Measurements from ENCODE around the gene BPIFB6.

Gene BPIFB6, protein sequence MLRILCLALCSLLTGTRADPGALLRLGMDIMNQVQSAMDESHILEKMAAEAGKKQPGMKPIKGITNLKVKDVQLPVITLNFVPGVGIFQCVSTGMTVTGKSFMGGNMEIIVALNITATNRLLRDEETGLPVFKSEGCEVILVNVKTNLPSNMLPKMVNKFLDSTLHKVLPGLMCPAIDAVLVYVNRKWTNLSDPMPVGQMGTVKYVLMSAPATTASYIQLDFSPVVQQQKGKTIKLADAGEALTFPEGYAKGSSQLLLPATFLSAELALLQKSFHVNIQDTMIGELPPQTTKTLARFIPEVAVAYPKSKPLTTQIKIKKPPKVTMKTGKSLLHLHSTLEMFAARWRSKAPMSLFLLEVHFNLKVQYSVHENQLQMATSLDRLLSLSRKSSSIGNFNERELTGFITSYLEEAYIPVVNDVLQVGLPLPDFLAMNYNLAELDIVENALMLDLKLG

DNA sequence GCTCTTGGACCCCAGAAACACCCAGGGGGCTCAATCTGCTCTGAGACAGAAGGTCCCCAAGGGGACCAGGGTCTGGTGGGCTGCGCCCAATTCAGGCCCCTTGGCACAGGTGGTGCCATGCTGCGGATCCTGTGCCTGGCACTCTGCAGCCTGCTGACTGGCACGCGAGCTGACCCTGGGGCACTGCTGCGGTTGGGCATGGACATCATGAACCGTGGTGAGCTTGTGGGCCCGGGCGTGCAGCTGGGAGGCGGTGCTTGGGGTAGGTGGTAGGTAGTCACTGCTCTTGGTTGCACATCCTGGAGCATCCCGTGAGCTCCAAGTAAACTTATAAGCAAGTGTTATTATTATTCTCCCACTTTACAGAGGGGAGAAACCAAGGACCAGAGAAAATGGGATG is at the start of gene BPIFB6:
TSS of gene BPIFB6 (plus strand) at position 118 of the 400 bp plus-strand sequence. CDS start at position 118, 0 bp downstream.
- DNase-seq, result no peak

GRCh38 chr20:32982617-32983458 is 48.6 kb upstream of the BPIFB6 start:
- no peak for DNase-seq

DNA sequence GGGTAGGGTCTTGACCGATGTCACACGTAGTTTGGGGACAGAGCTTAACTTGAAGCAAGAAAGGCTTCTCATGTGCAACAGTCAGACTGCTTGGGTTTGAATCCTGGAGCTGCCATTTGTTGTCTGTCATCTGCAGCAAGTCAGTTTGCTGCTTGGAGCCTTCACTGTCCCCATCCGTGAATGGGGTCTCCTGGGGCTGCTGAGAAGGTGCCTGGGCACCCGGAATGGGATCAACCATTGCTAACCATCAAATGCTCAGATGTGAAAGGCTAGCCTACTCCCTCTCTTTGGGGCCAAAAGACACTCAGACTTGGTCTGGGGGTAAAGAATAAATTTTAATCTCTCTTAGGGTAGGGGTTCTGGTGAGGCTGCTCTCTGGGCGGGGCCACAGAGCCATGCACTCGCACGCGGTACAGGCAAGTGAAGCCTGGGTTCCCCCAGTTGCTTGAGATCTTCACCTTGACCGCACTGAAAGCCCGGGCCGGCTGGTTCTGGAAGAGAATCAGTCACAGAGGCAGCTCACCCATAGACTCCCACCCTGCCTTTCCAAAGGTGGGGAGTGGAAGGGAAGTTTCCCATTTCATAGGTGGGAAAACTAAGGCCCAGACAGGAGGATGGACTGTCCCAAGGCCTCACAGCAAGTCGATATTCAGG is 47.9 kb upstream of the BPIFB6 start:
- no peak for DNase-seq

GRCh38 chr20:32984196-32984595 is 47.3 kb upstream of the BPIFB6 start:
- DNase-seq, result no peak

- no peak for DNase-seq
Measured at GRCh38 chr20:32984631-32985354, 46.7 kb upstream of the BPIFB6 start.

DNA sequence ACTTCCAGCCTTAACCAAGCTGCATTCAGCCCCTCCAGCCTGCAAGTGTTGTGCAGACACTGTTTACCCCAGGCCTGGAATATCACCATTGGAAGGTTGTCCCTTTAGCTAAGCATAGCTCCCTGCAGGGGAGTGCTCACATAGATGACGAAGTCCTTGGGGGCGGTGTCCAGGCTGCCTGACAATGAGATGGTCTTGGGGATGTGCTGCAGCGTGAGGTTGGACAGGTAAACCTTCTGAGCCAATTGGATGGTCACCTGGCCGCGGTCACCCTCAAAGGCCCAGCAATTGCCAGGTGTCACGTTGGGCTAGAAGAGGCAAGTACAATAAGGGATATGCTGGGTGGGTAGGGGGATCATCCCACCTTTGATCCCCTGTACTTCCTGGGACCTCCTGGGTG is 45.9 kb upstream of the BPIFB6 start:
- DNase-seq, result no peak

GRCh38 chr20:32986331-32986966 is 45.0 kb upstream of the BPIFB6 start:
- no peak for DNase-seq

- no peak for DNase-seq
Measured at GRCh38 chr20:32987044-32987825, 44.2 kb upstream of the BPIFB6 start.

- DNase-seq, result no peak
Measured at GRCh38 chr20:32988008-32988407, 43.4 kb upstream of the BPIFB6 start.

DNA sequence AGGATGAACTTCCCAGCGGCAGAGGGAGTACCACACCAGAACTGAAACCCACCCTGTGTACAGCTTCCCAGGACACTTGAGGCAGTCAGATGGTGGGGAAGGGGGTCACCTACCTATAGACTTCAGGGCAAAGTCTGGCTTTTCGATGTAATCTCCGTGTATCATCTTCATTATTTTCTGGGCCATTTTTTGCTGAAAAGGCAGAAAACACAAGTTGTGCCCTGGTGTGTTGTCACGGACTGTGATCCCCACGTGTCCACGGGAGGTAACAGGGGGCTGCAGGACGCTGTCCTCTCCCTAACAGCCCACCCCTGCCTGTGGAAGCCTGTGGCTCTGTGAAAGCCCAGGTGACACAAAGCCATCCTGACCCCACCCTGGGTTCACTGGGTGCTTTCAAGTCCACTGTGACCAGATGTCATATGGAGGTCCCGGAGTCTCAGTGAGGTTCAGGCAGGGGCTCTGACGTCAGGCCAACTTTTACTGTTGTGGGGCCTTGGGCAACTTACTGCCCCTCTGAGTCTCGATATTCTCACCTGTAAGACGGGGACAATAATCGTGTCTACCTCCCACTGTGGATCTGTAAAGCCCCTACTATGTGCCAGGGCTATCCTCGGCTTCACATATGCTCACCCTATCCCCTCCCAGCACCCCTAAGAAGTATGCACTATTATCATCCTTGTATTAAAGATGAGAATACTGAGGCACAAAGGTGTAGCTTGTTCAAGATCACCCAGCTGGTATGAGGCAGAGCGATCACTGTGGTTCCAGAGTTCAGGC is 41.8 kb upstream of the BPIFB6 start:
- DNase-seq, result no peak

- DNase-seq, result no peak
Measured at GRCh38 chr20:32990426-32990825, 41.0 kb upstream of the BPIFB6 start.

DNA sequence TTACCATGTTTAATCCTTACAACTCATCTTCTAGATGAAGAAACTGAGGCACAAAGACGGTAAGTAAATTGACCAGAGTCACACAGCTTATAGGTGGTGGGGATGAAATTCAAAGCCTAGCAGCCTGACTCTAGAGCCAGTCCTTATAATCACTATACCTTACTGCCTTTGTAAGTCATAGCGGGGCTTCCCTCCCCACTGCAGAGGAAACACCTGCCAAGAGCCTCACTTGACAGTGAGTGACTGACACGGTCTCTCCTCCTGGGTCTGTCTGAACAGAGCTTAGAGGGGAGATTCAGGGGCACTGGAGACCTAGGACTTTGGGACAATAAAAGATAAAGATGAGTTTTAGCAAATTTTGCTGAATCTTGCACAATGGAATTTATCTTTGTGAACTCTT is 40.1 kb upstream of the BPIFB6 start:
- DNase-seq, result no peak

DNA sequence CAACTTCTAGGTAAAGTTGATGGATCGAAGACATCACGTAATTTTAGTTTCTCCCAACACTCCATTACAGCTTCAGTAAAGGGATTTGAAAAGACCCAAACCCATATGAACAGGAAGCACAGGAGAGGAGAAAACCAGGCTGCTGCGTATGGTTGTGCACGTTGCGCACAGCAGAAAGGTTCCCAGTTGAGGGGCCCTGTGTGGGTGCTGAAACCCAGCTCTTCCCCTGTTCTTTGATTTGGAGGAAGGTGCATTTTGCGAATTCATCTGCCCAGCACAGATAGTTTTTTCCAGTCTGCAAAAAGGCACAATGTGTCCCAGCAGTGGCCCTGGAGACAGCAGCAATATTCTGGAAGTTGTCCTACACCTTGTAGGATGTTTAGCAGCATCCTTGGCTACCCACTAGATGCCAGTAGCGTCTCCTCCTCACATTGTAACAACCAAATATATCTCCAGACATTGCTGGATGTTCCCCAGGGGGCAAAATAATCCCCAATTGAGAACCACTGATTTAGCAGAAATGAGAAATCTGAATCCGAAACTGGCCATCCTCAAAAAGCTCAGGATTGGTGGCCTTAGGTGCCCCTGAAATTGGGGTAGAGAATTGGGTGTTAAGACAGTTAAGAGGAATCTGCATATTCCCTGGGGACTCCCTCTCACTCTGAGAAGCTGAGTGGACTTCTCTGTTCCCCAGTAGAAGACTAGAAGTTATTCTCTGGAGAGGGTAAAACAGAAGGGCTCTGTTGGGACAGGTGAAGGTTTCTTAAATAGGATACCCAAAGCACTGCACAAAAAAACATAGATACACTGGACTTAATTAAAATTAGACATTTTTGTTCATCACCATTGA is 39.4 kb upstream of the BPIFB6 start:
- no peak for DNase-seq

GRCh38 chr20:32993496-32994050 is 37.9 kb upstream of the BPIFB6 start:
- DNase-seq, result no peak

- no peak for DNase-seq
Measured at GRCh38 chr20:32995802-32996201, 35.6 kb upstream of the BPIFB6 start.

DNA sequence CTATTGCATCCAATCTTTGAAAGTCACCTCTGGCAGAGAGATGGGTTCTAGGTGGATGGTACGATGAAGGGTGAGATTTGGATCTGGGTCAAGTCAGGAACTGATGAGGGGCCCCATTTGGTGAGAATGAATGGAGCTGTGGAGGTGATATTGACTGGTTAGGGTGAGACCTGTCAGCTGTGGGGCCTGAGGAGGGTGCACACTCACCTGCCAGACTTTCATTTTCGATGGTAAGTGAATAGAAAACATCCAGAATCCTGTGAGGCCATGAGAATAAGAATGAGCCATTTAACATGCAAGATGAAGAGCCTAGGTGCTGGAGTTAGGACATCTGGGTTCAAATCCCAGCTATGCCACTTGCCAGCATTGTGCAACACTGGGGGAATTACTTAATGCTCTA is 34.0 kb upstream of the BPIFB6 start:
- no peak for DNase-seq

DNA sequence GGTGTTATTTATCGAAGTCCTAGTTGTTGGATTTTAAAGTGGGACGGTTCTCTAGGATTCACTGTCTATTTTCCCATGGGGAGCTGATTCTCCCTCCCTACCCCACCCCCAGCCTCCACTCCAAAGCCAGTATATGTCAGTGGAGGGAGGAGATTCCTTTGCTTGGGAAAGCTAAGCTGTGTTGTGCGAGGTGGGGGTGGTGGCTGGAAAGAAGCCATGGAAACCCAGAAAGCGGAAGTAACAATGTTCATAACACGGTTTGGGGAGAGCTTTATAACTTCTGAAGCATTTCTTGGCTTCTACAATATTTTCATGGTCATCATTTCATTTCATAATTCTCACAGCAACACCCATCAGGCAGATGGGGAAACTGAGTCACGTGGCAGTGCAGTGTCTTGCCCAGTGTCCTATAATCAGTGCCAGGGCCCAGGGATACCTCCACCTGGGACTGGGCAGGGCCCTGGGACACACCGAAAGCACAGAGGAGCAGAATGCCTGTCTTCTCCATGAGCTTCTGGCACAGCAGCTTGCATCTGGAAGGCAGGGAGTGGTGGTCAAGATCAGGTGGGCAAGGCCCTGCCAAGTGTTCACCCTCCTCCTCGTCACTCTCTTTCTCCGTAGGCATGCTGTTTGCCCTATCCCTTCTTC is 31.7 kb upstream of the BPIFB6 start:
- no peak for DNase-seq

DNA sequence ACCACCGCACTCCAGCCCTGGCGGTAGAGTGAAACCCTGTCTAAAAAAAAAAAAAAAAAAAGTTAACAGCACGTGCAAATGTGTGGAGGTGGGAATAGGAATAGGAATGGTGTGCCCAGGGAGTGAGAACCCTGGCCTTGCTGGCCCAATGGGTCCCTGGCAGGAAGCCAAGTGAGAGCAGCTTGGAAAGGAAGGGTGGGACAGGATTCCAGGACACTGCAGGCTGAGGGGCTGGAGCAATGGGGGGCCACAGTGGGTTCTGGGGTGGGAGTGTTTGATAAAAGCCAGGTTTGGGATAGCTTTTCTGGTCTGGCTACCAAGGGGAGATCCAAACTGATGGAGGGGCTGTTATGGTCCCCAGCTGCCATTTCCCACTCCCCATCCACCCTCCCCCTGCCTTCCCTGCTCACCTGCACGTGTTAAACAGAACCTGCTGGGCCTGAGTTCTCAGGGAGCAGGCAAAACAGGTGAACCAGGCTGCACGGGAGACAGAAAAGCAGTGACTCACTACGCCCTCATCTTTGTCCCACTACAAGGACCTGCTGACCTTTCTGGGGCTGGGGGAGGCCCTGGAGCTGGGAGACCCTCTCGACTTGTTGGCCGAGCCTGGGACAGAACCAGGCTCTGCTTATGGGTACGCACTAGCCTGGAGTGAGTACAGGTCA is 30.5 kb upstream of the BPIFB6 start:
- no peak for DNase-seq
